K562 (cell line): ENCODE data around the gene SKAP2. TPM values are rescaled to one million over a fixed set of nuclear protein-coding genes. Genes with fewer than 3 reads are reported as not detected.

Experiments
- CBX5 ChIP-seq: IDR thresholded peaks from 2 replicates; pipeline ENCODE4 v1.6.1; 2014; ENCODE audit warnings: low read depth, borderline replicate concordance
- CREM ChIP-seq: IDR thresholded peaks from 2 replicates; pipeline ENCODE4 v1.6.1; 2014; ENCODE audit warnings: antibody characterized with exemption, low read depth
- EGR1 ChIP-seq: fragments of 450-650 bp; conservative IDR thresholded peaks from 2 replicates; pipeline ENCODE4 v1.6.1; 2017; ENCODE audit warnings: mild to moderate bottlenecking
- EHMT2 ChIP-seq: fragments of 450-650 bp; IDR thresholded peaks from 2 replicates; pipeline ENCODE4 v1.6.1; 2018; ENCODE audit warnings: antibody characterized with exemption
- ETV1 ChIP-seq: fragments of 450-650 bp; conservative IDR thresholded peaks from 2 replicates; pipeline ENCODE4 v1.6.1; 2016; ENCODE audit warnings: missing genetic modification characterization, control low read depth, low read depth, missing compliant biosample characterization
- JUN ChIP-seq, 2 experiments: sonication (generic) in 1 of 2; formaldehyde crosslinking in 1 of 2; IDR thresholded peaks; 2 replicates each; pipeline versions ENCODE4 v1.6.1 to v1.8.0; 2012 to 2022; ENCODE audit warnings: borderline replicate concordance in 2 of 2, mild to moderate bottlenecking in 2 of 2, improper control_type of control experiment in 1 of 2, low read depth in 1 of 2, low read length in 1 of 2, missing genetic modification reagents in 1 of 2
- NFE2 ChIP-seq: IDR thresholded peaks from 2 replicates; pipeline ENCODE4 v1.6.1; 2014; ENCODE audit warnings: antibody characterized with exemption, low read depth
- NUFIP1 ChIP-seq: fragments of 450-650 bp; IDR thresholded peaks from 2 replicates; pipeline ENCODE4 v1.6.1; 2018; ENCODE audit not compliant: partially characterized antibody
- PHB2 ChIP-seq: fragments of 450-650 bp; IDR thresholded peaks from 2 replicates; pipeline ENCODE4 v1.6.1; 2017; ENCODE audit warnings: low read depth
- SMAD4 ChIP-seq: fragments of 250-450 bp; sonication (Bioruptor Pico); conservative IDR thresholded peaks from 2 replicates; pipeline ENCODE4 v1.8.0; 2021; ENCODE audit warnings: inconsistent platforms, mild to moderate bottlenecking, moderate library complexity
- VEZF1 ChIP-seq: fragments of 200-800 bp; sonication (Bioruptor generic); IDR thresholded peaks from 2 replicates; pipeline ENCODE4 v1.6.1; 2017; ENCODE audit warnings: missing genetic modification characterization, missing compliant biosample characterization
- ZNF518B ChIP-seq: fragments of 250-450 bp; sonication (Bioruptor Pico); IDR thresholded peaks from 2 replicates; pipeline ENCODE4 v1.5.0; 2021; ENCODE audit warnings: mild to moderate bottlenecking, moderate library complexity
- polyA plus RNA-seq, 8 experiments: library from polyadenylated mRNA; depleted of rRNA in 4 of 8; stranded (reverse) in 5 of 8; unstranded in 3 of 8; fragments of >200 nt; fragmentation: Nextera tagmentation in 2 of 8; fragmentation: Illumina TruSeq in 1 of 8; extraction: Ambion mirVana in 2 of 8; extraction: Trizol in 1 of 8; gene quantifications; 2 replicates each; pipeline versions ENCODE4 v1.2.1 to v1.2.3, GENCODE V29; 2011 to 2014; ENCODE audit warnings: inconsistent platforms in 1 of 8, missing spikeins in 1 of 8
- total RNA-seq, 7 experiments: library from RNA; depleted of rRNA in 6 of 7; stranded (reverse); fragments of >200 nt in 6 of 7; fragmentation: Illumina TruSeq in 2 of 7; extraction: Trizol in 2 of 7; gene quantifications; 2 replicates each; pipeline versions ENCODE4 v1.2.1 to v1.2.3, GENCODE V29; 2011 to 2021; ENCODE audit warnings: low replicate concordance in 1 of 7

The SKAP2 gene
- total and polyA plus RNA-seq, 9 of the 15 experiments (the other 6 are each of a cell fraction or from before 2014, with no cell fraction given): 4.2 to 11.7 (median 8.3) TPM

- peak; percentile 85; the same call in 1 of the 2 replicates for TF ChIP-seq EHMT2
- TF ChIP-seq NUFIP1: no peak
- peak; percentile 29; the same call in 1 of the 2 replicates for TF ChIP-seq VEZF1
- 0 out of 2 replicates have a peak, but pooled peaks have one; percentile 35 for TF ChIP-seq SMAD4
- 0 out of 2 replicates have a peak, but pooled peaks have one; percentile 6 for TF ChIP-seq NFE2
- no peak for TF ChIP-seq CBX5
- no peak for TF ChIP-seq ZNF518B
- peak; percentile 36; the same call in 1 of the 2 replicates for TF ChIP-seq CREM
- no peak for TF ChIP-seq PHB2
- TF ChIP-seq ETV1 (tag): peak; percentile 35; the same call in 1 of the 2 replicates
- TF ChIP-seq EGR1: peak; percentile 77
- TF ChIP-seq JUN (IDR thresholded peaks at IDR 0.05; ENCODE audit: borderline replicate concordance, low read depth, low read length): peak; percentile 36; the same call in 1 of the 2 replicates
- TF ChIP-seq JUN (CRISPR knock-in tag; IDR thresholded peaks at IDR 0.05; ENCODE audit: borderline replicate concordance): no peak
- TF ChIP-seq, all 486 proteins: peak for 18
Measured at GRCh38 chr7:26620352-26620751, 244.0 kb downstream of the SKAP2 start (continued).
